T-helper 22 cell (primary cell): Measurements from ENCODE around the gene NFE2L3.
"Not testable (repeated sequence)": the region's sequence is repeated elsewhere in the genome, so short reads cannot be mapped to it uniquely, and the experiment has no call there.

Experiments
- DNase-seq: peaks from one replicate; pipeline ENCODE4 v3.0.0-alpha.2; 2020; ENCODE audit warnings: low read depth

The NFE2L3 gene

GRCh38 chr7:26186364-26187311 lies 34.6 kb downstream of the NFE2L3 start:
- no peak for DNase-seq

GRCh38 chr7:26187380-26188205 lies 35.6 kb downstream of the NFE2L3 start:
- DNase-seq, result no peak

- no peak for DNase-seq
These were observed 36.4 kb downstream of the NFE2L3 start for GRCh38 chr7:26188206-26188956.

DNA sequence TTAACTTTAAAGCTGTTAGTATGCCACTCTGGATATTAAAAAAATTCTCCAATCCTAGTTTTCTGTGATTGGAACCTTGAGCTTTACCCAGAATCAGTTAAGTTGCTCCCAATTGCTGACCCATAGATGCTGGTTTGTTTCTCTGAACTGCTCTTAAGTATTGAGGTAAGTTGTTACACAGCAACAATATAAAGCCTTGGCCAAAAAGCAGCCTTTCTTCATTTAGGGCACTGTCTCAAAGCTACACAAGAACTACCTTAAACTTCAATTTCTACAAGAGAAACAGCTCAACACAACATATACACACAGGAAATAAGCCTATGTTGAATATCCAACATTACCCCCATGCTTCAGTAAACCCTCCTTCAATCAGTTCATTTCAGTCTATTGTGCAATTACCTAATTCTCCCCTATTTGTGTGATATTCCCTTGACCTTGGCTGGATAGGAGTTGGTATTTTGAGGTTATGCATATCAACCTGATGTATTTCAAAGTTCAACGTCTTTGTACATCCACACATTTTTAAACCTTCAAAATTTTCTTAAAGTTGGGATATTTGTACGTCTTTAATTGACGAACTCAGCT lies 37.1 kb downstream of the NFE2L3 start:
- DNase-seq, result no peak

- no peak for DNase-seq
These were observed 37.7 kb downstream of the NFE2L3 start for GRCh38 chr7:26189697-26190096.

DNA sequence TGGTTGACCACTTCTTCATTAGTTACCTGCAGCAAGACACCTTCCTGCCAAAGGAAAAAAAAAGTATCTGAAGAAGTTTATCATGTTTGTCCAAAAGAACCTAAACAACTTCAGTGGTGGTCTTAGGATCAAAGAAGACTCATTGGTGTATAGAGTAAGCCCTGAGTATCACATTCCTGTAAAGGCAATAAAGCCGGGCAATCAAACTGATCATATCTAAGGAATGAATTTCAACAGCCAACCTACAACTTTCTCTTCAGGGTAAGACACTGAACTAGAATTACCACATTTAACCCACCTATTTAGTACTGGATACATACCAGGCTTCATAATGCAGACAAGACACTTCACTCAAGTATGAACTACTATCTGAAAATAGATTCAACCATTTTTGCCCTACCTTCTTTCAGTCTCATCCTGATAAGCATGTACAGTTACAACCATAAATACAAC lies 38.4 kb downstream of the NFE2L3 start:
- no peak for DNase-seq

DNA sequence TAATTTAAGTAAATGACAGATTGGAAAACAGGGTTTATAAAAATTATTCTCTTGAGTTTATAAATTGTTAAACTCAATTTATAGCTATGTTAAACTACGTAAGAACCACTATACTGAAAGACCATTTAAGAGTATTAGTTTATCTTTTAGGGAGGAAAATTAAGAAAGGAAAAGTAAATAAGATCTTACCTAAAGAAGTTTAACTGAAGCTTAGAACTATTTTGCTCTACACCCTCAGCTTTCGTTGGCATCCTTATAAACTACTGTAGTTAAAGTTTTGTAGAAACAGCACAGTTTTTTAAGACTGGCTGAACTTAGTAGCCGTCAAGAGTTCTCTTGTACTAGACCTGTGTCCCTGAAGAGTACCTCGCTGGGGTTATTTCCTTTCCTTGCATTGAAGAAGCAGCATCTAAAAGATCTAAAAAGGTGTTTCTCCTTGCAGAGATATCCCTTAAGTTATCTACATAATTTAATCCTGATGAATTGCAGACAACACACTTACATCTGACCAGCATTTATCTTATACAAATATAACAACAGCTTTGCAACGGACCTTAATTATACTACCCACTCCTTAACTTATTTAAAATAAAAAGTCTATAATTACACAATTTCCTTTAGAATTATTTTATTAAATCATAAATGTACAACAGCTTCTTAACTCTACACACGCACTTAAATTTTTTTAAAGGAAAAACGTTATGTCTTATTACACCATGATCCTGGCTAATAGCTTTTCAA lies 39.4 kb downstream of the NFE2L3 start:
- DNase-seq, result no peak

DNA sequence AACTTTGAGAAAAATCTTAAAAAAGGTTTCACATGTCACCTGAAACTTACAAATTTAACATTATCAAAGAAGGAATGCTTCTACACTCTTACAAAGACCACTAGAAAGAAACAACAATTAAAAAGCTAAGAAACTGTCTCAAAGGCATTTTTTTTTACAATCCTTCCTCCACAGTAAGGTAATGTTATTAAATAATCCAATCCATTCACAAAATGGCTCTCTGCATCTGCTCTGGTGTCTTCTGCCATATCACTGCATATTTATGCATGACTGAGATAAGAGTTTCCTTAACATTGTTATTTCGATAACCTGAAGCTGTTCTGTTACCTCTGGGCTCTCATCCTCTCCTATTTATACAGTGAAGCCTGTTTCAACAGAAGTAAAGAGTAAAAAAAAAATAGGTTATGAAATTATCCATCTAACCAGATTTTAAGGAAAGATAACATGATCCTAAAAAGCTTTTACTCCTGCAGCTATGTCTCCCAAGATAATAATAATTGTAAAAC lies 40.0 kb downstream of the NFE2L3 start:
- DNase-seq, result no peak

- DNase-seq, result no peak
These were observed 40.6 kb downstream of the NFE2L3 start for GRCh38 chr7:26192485-26193087.

DNA sequence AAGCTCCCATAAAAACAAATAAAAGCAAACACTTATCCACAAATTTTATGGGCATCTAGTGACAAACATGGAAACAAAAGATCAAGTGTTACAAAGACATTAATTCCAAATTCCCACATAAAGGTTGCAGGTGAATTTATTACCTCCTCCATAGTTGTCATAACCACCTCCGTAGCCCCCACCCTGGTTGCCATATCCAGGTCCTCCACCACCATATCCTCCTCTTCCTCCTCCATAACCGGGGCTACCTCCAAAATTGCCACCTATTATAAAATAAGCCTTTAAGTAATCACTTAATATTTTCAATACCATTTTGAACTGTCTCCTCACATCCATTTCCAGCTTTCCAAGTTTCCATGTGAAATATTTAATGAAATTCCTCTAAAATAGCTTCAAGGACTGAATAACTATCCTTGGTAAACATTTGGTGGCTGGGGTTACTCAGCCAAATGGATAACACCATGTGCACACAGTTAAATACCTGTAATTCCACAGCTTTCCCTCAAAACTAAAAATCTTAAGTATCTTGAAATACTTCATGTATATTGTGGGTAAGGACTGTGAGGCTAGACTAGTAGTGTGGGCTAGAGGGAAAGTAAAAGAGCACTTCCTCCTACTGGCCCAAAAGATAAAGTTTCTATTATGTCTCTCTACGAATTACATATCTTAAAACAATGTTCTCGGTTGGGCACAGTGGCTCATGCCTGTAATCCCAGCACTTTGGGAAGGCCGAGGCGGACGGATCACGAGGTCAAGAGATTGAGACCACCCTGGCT lies 41.6 kb downstream of the NFE2L3 start:
- DNase-seq, result no peak

DNA sequence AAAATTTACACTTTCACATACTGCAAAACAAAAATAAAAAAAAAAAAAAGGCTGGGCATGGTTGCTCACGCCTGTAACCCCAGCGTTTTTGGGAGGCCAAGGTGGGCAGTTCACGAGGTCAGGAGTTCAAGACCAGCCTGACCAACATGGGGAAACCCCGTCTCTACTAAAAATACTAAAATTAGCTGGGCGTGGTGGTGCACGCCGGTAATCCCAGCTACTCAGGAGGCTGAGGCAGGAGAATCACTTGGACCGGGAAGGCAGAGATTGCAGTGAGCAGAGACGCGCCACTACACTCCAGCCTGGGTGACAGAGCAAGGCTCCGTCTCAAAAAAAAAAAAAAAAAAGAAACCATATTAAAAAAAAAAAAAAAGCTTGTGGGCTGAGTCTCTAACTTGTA lies 42.8 kb downstream of the NFE2L3 start:
- DNase-seq, result not testable (repeated sequence)

DNA sequence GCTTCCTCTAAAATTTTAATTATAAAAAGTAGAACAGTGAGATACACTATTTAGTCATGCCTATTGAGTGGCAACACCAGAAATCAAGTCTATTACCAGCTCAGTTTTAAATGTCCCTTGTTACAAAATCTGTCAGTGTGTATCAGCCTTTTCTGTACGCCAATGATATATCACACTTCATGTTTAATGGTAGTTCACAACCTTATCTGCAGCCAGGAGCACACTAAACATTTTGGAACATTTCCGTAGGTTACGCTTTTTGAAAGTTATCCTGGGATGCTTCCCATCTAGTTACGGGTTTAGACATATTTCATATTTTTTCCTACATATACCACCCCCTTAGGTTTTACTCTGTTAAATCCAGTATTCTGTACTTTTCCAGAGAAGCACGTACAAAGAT lies 43.2 kb downstream of the NFE2L3 start:
- no peak for DNase-seq

DNA sequence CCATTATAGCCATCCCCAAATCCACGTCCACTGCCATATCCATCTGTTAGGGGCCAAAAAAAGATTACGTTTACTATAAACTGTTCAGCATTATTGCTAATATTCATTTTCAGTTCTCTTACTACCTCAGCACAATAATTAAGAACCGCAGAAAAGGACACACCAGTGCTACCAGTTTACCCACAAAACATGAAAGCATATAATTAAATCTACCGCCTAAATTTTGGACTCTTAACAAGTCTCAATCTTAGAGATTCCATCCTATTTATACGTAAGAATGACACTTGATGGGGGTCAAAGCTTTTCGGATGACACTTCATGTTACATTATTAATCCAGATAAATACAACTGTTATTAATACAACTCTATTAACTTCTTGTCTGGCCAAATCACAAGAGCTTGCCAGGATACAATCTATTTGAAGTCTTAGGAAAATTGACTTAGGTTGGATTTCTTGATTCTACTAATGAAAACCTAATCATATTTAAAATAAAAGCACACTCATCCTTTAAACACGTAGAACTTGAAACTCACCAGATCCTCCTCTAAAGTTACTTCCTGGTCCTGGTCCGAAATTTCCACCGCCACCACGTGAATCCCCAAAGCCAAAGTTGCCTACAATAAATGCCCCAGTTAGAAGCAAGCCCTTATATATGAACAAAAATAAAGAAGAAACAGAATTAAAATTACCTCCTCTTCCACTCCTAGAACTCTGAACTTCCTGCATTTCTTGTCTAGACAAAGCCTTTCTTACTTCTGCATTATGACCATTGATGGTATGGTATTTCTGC lies 44.1 kb downstream of the NFE2L3 start:
- DNase-seq, result no peak

- no peak for DNase-seq
These were observed 45.4 kb downstream of the NFE2L3 start for GRCh38 chr7:26197153-26198115.

DNA sequence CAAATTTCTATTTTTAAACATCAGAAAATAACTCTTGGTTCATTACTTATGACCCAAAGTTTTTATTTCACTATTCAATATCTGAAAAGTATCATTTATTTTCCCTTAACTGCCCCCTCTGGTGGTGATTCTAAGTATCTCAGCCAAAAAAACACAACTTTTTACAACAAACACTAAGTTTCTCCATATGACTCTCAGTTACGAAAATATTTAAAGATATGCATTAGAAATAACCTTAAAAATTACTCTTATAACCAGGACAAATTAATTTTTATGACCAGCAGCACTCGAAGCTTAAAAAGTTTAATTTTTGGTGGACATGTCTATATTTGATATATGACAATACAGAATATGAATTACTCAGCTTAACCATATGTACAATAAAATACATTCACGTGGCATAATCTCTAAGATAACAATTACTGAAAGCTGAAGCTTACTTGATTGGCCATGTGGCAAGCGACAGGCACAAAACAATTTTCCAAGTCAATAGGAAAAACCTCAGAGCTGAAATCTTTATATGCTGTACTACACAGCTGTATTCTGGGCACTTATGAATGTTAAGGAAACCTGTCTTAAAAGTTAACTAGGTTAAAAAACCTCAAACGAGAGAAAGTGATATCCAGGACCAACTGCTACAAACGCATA lies 46.3 kb downstream of the NFE2L3 start:
- DNase-seq, result no peak

- DNase-seq, result no peak
These were observed 46.8 kb downstream of the NFE2L3 start for GRCh38 chr7:26198781-26199169.
